ENCODE data around the gene RBKS.
"Not testable (repeated sequence)": the region's sequence is repeated elsewhere in the genome, so short reads cannot be mapped to it uniquely, and the experiment has no call there.

RBKS gene

DNA sequence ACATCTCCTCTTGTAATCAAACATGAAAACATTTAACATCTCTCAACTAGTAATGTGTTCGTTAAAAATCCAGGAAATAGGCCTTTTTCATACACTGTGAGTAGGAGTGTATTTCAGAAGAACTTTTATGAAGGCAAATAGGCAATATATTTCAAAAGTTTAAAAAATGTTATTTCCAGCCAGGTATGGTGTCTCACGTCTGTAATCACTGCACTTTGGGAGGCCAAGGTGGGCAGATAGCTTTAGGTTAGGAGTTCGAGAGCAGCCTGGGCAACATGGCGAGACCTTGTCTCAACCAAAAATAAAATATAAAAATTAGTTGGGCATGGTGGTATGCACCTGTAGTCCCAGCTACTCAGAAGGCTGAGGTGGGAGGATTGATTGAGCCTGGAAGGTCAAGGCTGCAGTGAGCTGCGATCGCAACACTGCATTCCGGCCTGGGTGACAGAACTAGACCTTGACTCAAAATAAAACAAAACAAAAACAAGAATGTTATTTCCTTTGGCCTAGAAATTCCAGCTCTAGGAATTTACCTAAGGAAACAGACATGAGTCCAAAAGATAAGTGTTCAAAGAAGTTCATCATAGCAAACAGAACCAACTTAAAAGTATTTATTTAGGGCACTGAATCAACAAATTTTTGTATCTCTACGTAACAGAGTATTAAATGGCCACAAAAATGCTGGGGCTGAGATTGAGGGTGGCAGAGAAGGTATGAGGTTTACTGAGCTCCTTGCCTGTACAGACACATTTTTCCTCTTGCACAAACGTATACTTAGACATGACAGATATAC is 14.9 kb downstream of the RBKS start:
- peaks cover 21% of the 10 kb centered on the region for H3K9me3 Mint-ChIP-seq
- no peak overlapping the region for H3K27ac Mint-ChIP-seq
- peaks cover 5% of the 10 kb centered on the region for H3K36me3 Mint-ChIP-seq (ENCODE audit: low read depth)
- no peak for TF ChIP-seq CTCF (IDR thresholded peaks at IDR 0.05; ENCODE audit: unreplicated experiment in 3 of 3)
- no peak overlapping the region for H3K4me3 Mint-ChIP-seq
- H3K4me1 Mint-ChIP-seq, result peaks cover 14% of the 10 kb centered on the region
- peaks cover 3% of the 10 kb centered on the region for H3K27me3 Mint-ChIP-seq (ENCODE audit: low read depth)

DNA sequence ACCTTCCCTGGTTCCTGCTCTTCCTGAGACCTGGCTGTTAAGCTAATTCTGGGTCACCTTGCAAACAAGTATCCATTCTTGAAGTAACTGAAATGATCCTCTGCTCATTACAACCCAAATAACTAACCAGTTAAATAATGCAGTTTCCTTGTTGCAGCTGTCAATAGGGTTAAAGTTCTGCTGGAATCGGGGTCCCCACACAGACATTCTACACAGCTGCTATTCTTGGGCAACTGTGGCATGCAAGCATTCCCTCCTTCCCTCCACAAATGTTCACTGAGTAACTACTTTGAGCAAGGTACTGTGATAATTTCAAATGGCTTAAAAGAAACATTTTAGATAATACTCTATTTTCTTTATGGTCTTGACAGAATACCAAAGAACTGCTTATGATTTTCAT is 17.1 kb downstream of the RBKS start:
- no peak for TF ChIP-seq CTCF (IDR thresholded peaks at IDR 0.05; ENCODE audit: unreplicated experiment in 3 of 3)
- peak overlapping the region in 1 of 3 experiments; percentile 59 for H3K27ac Mint-ChIP-seq
- H3K4me1 Mint-ChIP-seq, result peaks cover 14% of the 10 kb centered on the region
- H3K4me3 Mint-ChIP-seq, result no peak overlapping the region
- peaks cover 5% of the 10 kb centered on the region for H3K36me3 Mint-ChIP-seq (ENCODE audit: low read depth)
- peaks cover 3% of the 10 kb centered on the region for H3K27me3 Mint-ChIP-seq (ENCODE audit: low read depth)
- H3K9me3 Mint-ChIP-seq, result peaks cover 8% of the 10 kb centered on the region

GRCh38 chr2:27871802-27872201 is 18.4 kb downstream of the RBKS start:
- Mint-ChIP-seq H3K27ac (no peak overlapping the region), H3K36me3 (ENCODE audit: low read depth) (peaks cover 5% of the 10 kb centered on the region), H3K9me3 (peaks cover 5% of the 10 kb centered on the region), H3K4me1 (peaks cover 14% of the 10 kb centered on the region), H3K27me3 (ENCODE audit: low read depth) (peaks cover 3% of the 10 kb centered on the region), H3K4me3 (no peak overlapping the region)
- TF ChIP-seq CTCF (IDR thresholded peaks at IDR 0.05; ENCODE audit: unreplicated experiment in 3 of 3), result no peak

- H3K27ac Mint-ChIP-seq, result no peak overlapping the region
- H3K36me3 Mint-ChIP-seq (ENCODE audit: low read depth), result peaks cover 3% of the 10 kb centered on the region
- TF ChIP-seq CTCF (IDR thresholded peaks at IDR 0.05; ENCODE audit: unreplicated experiment in 3 of 3), result no peak
- no peak overlapping the region for H3K4me3 Mint-ChIP-seq
- peaks cover 2% of the 10 kb centered on the region for H3K27me3 Mint-ChIP-seq (ENCODE audit: low read depth)
- H3K4me1 Mint-ChIP-seq, result peaks cover 14% of the 10 kb centered on the region
- peaks cover 3% of the 10 kb centered on the region for H3K9me3 Mint-ChIP-seq
Measured at GRCh38 chr2:27870724-27871123, 19.5 kb downstream of the RBKS start.

DNA sequence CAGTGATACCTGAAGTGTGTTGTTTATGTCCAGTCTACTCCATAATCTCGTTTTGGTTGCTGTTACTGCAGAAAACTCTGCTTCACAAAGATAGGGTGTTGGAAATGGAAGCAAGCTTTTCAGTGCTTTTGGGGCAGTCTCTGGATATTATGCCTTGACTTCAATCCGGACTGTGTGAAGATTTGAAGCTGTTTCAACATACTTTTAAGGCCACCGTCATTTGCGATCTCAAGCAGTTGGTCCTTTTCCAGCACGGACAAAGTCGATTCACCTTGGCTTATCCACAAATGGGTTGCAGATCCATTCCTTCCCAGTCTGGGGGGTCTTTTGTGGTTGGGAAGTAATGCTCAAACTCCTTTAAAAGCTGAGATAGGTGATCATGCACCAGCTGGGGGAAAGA is 20.4 kb downstream of the RBKS start:
- Mint-ChIP-seq H3K9me3 (no peaks in the 10 kb centered on the region), H3K27ac (no peak overlapping the region), H3K27me3 (ENCODE audit: low read depth) (no peaks in the 10 kb centered on the region), H3K4me1 (peaks cover 14% of the 10 kb centered on the region), H3K36me3 (ENCODE audit: low read depth) (no peaks in the 10 kb centered on the region), H3K4me3 (no peak overlapping the region)
- TF ChIP-seq CTCF (IDR thresholded peaks at IDR 0.05; ENCODE audit: unreplicated experiment in 3 of 3), result no peak

GRCh38 chr2:27866237-27866636 is 23.9 kb downstream of the RBKS start:
- no peaks in the 10 kb centered on the region for H3K36me3 Mint-ChIP-seq (ENCODE audit: low read depth)
- no peaks in the 10 kb centered on the region for H3K9me3 Mint-ChIP-seq
- TF ChIP-seq CTCF (IDR thresholded peaks at IDR 0.05; ENCODE audit: unreplicated experiment in 3 of 3), result no peak
- no peaks in the 10 kb centered on the region for H3K4me1 Mint-ChIP-seq
- no peaks in the 10 kb centered on the region for H3K27me3 Mint-ChIP-seq (ENCODE audit: low read depth)
- peak overlapping the region in 1 of 3 experiments; percentile 43 for H3K27ac Mint-ChIP-seq
- no peak overlapping the region for H3K4me3 Mint-ChIP-seq

DNA sequence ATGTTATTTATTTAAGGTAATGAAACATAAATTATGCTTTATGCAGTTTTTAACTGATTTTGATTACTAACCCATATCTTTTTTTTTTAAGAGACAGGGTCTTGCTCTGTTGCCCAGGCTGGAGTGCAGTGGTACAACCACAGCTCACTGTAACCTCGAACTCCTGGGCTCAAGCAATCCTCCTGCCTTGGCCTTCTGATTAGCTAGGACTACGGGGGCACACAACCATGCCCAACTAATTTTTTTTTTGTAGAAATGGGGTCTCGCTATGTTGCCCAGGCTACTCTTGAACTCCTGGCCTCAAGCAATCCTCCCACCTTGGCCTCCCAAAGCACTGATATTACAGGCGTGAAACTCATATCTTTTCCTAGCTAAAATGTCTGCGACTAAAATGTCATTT is 26.2 kb downstream of the RBKS start:
- not testable (repeated sequence) for H3K27me3 Mint-ChIP-seq (ENCODE audit: low read depth); H3K9me3 Mint-ChIP-seq; H3K36me3 Mint-ChIP-seq (ENCODE audit: low read depth); H3K27ac Mint-ChIP-seq; H3K4me3 Mint-ChIP-seq; H3K4me1 Mint-ChIP-seq

Measured in nephron (organoid).